Measurements from ENCODE around the gene EPN1. TPM values are rescaled to one million over a fixed set of nuclear protein-coding genes. Genes with fewer than 3 reads are reported as not detected.

The EPN1 gene
- total and polyA plus RNA-seq, 9 of the 15 experiments (the other 6 are each of a cell fraction or from before 2014, with no cell fraction given): 0.08 to 138 (median 12.7) TPM

- TF ChIP-seq, protein P1, sequence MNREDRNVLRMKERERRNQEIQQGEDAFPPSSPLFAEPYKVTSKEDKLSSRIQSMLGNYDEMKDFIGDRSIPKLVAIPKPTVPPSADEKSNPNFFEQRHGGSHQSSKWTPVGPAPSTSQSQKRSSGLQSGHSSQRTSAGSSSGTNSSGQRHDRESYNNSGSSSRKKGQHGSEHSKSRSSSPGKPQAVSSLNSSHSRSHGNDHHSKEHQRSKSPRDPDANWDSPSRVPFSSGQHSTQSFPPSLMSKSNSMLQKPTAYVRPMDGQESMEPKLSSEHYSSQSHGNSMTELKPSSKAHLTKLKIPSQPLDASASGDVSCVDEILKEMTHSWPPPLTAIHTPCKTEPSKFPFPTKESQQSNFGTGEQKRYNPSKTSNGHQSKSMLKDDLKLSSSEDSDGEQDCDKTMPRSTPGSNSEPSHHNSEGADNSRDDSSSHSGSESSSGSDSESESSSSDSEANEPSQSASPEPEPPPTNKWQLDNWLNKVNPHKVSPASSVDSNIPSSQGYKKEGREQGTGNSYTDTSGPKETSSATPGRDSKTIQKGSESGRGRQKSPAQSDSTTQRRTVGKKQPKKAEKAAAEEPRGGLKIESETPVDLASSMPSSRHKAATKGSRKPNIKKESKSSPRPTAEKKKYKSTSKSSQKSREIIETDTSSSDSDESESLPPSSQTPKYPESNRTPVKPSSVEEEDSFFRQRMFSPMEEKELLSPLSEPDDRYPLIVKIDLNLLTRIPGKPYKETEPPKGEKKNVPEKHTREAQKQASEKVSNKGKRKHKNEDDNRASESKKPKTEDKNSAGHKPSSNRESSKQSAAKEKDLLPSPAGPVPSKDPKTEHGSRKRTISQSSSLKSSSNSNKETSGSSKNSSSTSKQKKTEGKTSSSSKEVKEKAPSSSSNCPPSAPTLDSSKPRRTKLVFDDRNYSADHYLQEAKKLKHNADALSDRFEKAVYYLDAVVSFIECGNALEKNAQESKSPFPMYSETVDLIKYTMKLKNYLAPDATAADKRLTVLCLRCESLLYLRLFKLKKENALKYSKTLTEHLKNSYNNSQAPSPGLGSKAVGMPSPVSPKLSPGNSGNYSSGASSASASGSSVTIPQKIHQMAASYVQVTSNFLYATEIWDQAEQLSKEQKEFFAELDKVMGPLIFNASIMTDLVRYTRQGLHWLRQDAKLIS (CRISPR knock-in tag; IDR thresholded peaks at IDR 0.05): no peak
- TF ChIP-seq RERE (CRISPR knock-in tag; IDR thresholded peaks at IDR 0.05; ENCODE audit: borderline replicate concordance) (no peak), ELF4 (CRISPR knock-in tag; IDR thresholded peaks at IDR 0.05) (no peak), DLX4 (CRISPR knock-in tag; IDR thresholded peaks at IDR 0.05) (no peak), ZNF184 (CRISPR knock-in tag; IDR thresholded peaks at IDR 0.05) (no peak), ZNF609 (CRISPR knock-in tag; IDR thresholded peaks at IDR 0.05; ENCODE audit: borderline replicate concordance) (0 out of 2 replicates have a peak, but pooled peaks have one; percentile 69)
- TF ChIP-seq, protein P2, sequence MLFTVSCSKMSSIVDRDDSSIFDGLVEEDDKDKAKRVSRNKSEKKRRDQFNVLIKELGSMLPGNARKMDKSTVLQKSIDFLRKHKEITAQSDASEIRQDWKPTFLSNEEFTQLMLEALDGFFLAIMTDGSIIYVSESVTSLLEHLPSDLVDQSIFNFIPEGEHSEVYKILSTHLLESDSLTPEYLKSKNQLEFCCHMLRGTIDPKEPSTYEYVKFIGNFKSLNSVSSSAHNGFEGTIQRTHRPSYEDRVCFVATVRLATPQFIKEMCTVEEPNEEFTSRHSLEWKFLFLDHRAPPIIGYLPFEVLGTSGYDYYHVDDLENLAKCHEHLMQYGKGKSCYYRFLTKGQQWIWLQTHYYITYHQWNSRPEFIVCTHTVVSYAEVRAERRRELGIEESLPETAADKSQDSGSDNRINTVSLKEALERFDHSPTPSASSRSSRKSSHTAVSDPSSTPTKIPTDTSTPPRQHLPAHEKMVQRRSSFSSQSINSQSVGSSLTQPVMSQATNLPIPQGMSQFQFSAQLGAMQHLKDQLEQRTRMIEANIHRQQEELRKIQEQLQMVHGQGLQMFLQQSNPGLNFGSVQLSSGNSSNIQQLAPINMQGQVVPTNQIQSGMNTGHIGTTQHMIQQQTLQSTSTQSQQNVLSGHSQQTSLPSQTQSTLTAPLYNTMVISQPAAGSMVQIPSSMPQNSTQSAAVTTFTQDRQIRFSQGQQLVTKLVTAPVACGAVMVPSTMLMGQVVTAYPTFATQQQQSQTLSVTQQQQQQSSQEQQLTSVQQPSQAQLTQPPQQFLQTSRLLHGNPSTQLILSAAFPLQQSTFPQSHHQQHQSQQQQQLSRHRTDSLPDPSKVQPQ (CRISPR knock-in tag; IDR thresholded peaks at IDR 0.05; ENCODE audit: borderline replicate concordance): no peak
Measured at GRCh38 chr19:55674841-55675660, at the start of gene EPN1 (continued).
